ENCODE results near the gene ZC3H13. TPM values are rescaled to one million over a fixed set of nuclear protein-coding genes. Genes with fewer than 3 reads are reported as not detected.

The ZC3H13 gene
- total RNA-seq, 4 donors from 2014 or later, result 26.9 to 41.4 (median 36.0) TPM

DNA sequence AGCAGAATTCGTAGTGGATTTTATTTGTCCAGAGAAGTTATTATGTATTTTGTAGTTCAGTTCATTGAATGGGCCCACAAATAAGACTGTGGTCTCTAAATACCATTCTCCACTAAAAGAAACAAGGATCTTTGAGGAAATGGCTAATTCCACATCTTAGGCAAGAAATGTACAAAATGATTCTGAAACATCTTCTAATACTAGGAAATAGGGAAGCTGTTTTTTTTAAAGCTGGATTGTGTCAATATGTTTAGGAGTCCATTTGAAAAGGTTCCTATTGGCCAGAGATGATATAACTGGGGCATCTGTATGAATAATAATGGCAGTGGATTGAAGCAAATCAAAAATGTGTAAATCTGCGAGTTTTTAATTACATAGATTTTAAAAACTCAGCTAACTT lies 112.5 kb downstream of the ZC3H13 start:
- TF ChIP-seq, protein P1, sequence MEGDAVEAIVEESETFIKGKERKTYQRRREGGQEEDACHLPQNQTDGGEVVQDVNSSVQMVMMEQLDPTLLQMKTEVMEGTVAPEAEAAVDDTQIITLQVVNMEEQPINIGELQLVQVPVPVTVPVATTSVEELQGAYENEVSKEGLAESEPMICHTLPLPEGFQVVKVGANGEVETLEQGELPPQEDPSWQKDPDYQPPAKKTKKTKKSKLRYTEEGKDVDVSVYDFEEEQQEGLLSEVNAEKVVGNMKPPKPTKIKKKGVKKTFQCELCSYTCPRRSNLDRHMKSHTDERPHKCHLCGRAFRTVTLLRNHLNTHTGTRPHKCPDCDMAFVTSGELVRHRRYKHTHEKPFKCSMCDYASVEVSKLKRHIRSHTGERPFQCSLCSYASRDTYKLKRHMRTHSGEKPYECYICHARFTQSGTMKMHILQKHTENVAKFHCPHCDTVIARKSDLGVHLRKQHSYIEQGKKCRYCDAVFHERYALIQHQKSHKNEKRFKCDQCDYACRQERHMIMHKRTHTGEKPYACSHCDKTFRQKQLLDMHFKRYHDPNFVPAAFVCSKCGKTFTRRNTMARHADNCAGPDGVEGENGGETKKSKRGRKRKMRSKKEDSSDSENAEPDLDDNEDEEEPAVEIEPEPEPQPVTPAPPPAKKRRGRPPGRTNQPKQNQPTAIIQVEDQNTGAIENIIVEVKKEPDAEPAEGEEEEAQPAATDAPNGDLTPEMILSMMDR (IDR thresholded peaks at IDR 0.05), result no peak
- TF ChIP-seq POLR2A (IDR thresholded peaks at IDR 0.05), result no peak
- WGBS, 2 donors, result 87 to 95% methylated on average over 2 of the region's 2 CpGs
- H3K4me3 ChIP-seq (replicated peaks in 1 of 3), result no peak overlapping the region
- no peaks in the 10 kb centered on the region for H3K9me3 ChIP-seq
- no peak overlapping the region for H3K27ac ChIP-seq
- H3K4me1 ChIP-seq, result no peaks in the 10 kb centered on the region
- no peaks in the 10 kb centered on the region for H3K27me3 ChIP-seq
- no peak for DNase-seq
- H3K36me3 ChIP-seq, result no peaks in the 10 kb centered on the region
- intact Hi-C loops (cut with DNase I), result no loop called here

DNA sequence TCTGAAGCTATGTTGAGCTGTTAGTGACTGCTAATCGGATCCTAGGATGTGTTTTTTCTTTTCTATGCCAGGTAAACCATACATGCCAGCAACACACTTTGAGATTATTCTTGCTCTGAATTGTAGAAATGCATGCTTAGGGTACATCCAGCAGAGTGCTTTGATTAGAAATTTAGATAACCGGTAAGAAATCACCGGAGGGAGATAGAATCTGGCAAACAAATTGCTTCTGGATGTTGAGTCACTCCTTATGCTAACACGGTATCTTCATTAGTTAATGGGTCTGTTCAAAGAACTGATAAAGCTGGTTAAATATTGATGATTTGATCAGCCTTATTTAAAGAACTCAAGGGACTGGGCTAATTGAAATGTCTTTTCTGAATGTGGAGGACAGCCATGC lies 115.9 kb downstream of the ZC3H13 start:
- no peak overlapping the region for H3K4me3 ChIP-seq (replicated peaks in 1 of 3)
- no peaks in the 10 kb centered on the region for H3K36me3 ChIP-seq

DNA sequence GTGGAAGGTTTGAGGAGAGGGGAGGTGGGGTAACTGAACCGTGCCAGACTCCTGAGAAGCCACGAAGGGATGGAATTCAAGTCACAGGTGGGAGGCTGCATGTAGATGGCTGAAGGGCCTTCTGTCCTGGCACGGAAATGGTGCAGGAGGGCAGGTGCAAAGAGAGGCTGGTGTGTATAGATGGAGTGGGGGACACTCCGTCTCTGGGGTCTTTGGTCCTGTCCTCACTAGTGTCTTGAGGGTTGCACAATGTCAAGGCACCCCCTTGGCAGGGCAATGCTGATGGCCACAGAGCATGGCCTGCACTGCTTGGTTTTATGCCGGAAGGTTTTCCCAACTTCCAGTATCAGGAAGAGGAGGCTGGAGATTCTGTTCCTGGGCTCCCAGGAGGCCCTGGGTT lies 118.3 kb downstream of the ZC3H13 start:
- H3K36me3 ChIP-seq, result no peaks in the 10 kb centered on the region
- TF ChIP-seq POLR2A (IDR thresholded peaks at IDR 0.05), result no peak
- no peak overlapping the region for H3K27ac ChIP-seq
- no peaks in the 10 kb centered on the region for H3K27me3 ChIP-seq
- no peaks in the 10 kb centered on the region for H3K9me3 ChIP-seq
- DNase-seq, result no peak
- intact Hi-C loops (cut with DNase I), result no loop called here
- H3K4me3 ChIP-seq (replicated peaks in 1 of 3), result no peak overlapping the region
- no peaks in the 10 kb centered on the region for H3K4me1 ChIP-seq
- WGBS, 2 donors, result 80 to 84% methylated on average over 5 of the region's 5 CpGs

More for the DNA sequence above, 115.9 kb downstream of the ZC3H13 start:
- H3K27me3 ChIP-seq, result no peaks in the 10 kb centered on the region
- no peak for TF ChIP-seq POLR2A (IDR thresholded peaks at IDR 0.05)
- TF ChIP-seq, protein P1 (IDR thresholded peaks at IDR 0.05), result no peak
- intact Hi-C loops (cut with DNase I), result no loop called here
- no peaks in the 10 kb centered on the region for H3K4me1 ChIP-seq
- H3K27ac ChIP-seq, result no peak overlapping the region
- WGBS, 2 donors, result 57% methylated on average over 4 of the region's 4 CpGs
- no peak for DNase-seq
- no peaks in the 10 kb centered on the region for H3K9me3 ChIP-seq

DNA sequence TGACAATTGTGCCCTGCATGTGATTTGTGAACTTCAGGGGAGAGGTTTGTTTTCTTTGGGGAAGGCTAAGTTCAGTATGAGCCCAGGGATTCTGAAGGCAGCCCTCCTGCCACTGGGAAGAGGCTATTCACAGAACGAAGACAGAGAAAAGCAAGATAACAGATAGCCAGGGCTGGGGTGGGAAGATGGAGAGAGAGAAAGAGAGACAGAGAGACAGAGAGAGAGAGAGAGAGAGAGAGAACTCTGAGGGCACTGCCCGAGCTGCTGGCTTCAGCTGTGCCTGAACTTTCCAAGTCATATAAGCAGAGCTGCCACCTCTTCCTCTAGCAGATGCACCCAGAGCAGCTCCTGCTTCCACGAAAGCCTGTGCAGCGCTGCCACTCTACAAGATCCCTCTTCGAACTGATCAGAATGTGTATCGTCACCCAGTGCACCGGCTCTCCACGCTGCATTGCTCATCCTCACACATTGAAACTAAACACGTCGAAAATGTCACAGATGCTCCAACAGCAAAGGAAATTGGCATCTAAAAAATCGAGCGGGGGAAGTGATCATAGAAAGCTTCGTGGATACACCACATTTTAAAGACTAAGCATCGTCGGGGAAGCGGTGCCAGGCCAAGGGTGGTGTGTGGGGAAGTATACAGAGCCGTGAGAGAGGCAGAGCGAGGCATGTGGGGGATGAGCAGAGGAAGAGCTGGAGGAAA lies 119.2 kb downstream of the ZC3H13 start:
- Histone ChIP-seq H3K9me3 (no peaks in the 10 kb centered on the region), H3K36me3 (no peaks in the 10 kb centered on the region), H3K27ac (no peak overlapping the region), H3K27me3 (no peaks in the 10 kb centered on the region), H3K4me1 (no peaks in the 10 kb centered on the region), H3K4me3 (replicated peaks in 1 of 3) (no peak overlapping the region)
- no peak for DNase-seq
- TF ChIP-seq POLR2A (IDR thresholded peaks at IDR 0.05), result no peak
- TF ChIP-seq, protein P1 (IDR thresholded peaks at IDR 0.05), result no peak
- 78 to 84% methylated on average over 18 of the region's 18 CpGs for WGBS, 2 donors
- intact Hi-C loops (cut with DNase I), result no loop called here

DNA sequence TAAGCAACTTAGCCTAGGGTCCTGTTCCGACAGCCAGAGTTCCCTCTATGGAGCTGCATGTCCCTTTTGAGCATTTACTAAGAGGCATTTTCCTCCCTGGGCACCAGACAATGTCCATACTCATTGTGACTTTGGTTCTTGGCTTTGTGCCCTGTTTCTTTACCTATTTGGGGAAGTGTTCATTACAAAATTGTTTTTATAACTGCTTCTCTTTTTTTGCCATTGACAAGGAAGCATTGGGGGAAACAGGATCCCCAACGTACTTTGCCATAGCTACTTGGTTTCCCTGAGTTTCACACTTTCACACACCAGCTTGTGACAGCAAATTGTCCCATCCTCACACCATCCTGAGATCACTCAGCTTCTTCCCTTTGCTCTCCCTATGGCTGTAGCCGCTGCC lies 119.9 kb downstream of the ZC3H13 start:
- intact Hi-C loops (cut with DNase I), result no loop called here
- no peak for DNase-seq
- H3K27me3 ChIP-seq, result no peaks in the 10 kb centered on the region
- no peaks in the 10 kb centered on the region for H3K4me1 ChIP-seq
- no peak overlapping the region for H3K27ac ChIP-seq
- WGBS, 2 donors, result 50 to 57% methylated on average over 3 of the region's 3 CpGs
- no peaks in the 10 kb centered on the region for H3K36me3 ChIP-seq
- H3K4me3 ChIP-seq (replicated peaks in 1 of 3), result no peak overlapping the region
- TF ChIP-seq, protein P1 (IDR thresholded peaks at IDR 0.05), result no peak
- no peak for TF ChIP-seq POLR2A (IDR thresholded peaks at IDR 0.05)
- H3K9me3 ChIP-seq, result no peaks in the 10 kb centered on the region

Measured in thyroid gland (tissue), 4 donors.